GM19468 (cell line): ENCODE data around the gene GALNT18.

Source experiments
- ATAC-seq: cut with Tn5 transposase; IDR thresholded peaks from one replicate; pipeline ENCODE4 v1.9.1; 2021; ENCODE audit warnings: mild to moderate bottlenecking, moderate library complexity, moderate number of reproducible peaks; ENCODE audit not compliant: unreplicated experiment; ENCODE audit errors: extremely low read depth

Gene GALNT18

DNA sequence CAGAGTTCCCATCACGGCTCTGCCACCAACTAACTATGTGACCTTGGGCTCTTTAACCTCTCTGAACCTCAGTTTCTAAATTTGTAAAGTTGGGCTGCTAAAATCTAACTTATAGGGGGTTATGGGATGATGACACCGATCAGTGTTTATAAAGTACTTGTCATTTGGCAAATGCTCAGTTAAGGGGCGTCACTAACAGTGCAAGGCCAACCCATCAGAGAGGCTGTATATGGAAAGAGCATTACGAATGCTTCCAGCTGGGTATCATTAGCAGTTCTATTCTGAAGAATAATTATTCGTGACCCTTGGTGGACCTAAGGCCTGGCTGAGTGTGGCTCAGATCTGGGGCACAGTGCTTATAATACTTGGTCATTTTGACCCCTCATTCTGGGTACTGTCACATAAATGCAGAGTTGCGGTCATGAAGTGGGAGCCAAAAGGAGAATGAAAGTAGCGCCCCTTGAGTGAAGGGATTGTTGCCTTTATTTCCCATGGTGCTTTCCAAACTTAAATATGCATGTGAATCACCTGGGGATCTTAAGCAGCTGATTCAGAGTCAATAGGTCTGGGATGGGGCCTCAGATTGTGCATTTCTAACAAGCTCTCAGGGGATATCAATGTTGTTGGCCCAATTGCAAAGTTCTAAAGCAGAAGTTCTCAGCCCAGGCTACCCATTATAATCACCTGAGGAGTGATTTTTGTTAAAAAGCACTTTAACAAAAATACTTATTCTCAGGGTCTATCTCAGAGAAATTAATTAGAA lies 384.6 kb downstream of the GALNT18 start:
- no peak for ATAC-seq

DNA sequence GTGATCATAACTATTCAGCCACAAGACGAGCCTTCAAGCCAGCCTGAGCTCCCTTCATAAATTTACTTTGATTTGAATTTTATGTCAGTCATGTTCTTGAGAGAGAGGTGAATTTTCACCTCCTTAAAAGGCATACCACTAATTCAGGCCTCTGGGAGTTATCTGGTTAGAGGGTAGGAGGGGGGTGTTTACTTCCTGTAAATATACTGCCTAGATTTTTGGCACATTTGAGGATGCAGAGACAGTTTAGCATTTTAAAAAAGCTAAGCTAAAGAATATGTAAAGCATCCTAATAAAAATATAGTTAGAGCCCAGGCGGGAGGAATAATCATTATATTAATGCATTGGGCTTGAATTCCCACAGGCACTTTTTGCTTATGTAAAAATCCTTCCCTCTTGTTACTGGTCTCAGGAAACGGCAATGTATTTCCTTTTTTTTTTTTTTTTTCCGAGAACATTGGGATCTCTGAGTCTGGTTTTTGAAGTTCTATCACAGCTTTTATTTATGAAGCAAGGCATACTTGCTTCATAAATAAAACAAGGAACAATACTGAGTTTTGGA lies 385.2 kb downstream of the GALNT18 start:
- ATAC-seq, result no peak

DNA sequence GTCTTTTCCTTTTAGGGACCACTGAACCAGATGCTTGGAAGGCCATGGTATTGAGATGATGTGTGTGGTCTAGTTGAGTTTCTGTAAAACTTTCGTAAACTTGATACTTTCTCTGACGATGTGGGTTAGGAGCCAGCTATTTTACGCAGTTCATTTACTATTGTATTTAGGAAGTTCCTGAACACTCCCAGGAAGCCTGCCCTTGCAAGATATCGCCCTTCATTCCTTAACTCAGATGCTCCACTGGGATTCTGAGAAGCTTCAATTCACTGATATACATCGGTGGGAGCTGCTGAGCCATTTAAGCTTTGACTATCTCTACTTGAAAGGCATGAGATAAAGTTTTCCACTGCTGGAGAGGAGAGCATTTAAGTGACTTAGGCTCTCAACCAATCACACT lies 390.0 kb downstream of the GALNT18 start:
- ATAC-seq, result no peak

DNA sequence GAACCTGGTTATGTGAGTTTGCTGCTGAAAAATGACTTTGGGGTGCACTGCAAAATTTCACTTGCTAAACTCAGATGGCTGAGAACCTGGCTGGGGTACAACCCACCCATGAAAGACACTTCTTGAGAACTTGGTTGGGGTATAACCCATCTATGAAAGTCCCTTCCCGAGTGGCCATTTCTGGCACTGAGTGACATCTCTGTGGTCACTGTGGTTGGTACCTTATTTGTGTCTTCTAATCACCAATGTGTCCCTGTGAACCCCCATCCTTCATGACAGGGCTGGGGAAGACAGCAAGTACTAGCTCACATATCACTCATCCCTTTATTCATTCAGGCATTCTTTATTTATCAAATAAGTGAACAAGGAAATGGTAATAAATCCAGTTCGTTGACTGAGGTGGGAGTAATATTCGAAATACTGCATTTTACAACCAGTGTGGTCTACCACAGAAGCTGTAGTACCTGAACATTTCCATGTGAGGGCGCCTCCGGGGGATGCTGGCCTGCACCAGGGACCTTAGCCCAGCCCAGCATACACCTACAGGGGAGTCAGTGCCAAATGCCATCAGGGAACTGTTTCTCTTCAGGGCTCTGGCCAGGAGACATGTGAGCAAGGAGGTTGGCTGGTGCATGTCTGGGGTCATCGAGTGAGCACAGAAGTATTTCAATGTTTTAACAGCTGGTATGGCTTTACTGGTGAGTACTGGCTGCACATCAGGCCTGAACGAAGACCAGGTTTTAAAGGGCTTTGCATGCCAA lies 390.8 kb downstream of the GALNT18 start:
- ATAC-seq, result no peak

DNA sequence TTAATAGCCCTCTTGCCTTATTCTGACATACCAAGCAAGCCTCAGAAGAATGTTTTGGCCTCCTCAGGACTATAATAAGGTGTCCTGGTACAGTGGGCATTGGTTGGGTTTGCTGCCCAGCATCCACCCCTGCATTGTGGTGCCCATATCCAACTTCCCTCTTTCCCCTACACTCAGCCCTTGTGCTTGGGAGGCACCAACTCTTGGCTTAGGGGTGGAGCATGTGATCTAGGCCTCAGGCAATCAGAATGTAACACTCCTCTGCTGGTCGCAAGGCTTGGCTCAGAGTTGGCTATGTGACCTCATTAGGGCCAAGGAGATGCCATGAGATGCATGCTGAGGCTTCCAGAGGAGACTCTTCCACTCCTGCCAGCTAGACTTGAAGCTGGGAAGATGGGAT lies 391.7 kb downstream of the GALNT18 start:
- no peak for ATAC-seq

DNA sequence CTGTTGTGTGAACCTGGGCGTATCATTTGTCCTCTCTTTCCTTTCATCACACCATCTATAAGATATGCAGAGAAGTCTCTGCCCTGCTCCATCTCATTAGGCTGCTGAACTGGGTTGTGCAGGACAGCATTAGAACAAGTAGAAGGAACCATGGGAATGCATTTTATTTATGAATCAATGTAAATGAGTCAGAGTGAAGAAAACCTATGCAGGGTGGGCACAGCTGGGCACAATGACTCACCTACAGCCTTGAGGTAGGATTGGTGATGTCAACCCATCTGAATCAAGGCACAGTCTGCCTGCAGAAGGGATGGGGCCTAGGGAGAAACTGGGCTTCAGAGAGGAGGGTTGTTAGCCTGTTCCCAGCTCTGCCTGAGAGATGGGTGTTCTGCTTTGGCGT lies 392.2 kb downstream of the GALNT18 start:
- ATAC-seq, result no peak

DNA sequence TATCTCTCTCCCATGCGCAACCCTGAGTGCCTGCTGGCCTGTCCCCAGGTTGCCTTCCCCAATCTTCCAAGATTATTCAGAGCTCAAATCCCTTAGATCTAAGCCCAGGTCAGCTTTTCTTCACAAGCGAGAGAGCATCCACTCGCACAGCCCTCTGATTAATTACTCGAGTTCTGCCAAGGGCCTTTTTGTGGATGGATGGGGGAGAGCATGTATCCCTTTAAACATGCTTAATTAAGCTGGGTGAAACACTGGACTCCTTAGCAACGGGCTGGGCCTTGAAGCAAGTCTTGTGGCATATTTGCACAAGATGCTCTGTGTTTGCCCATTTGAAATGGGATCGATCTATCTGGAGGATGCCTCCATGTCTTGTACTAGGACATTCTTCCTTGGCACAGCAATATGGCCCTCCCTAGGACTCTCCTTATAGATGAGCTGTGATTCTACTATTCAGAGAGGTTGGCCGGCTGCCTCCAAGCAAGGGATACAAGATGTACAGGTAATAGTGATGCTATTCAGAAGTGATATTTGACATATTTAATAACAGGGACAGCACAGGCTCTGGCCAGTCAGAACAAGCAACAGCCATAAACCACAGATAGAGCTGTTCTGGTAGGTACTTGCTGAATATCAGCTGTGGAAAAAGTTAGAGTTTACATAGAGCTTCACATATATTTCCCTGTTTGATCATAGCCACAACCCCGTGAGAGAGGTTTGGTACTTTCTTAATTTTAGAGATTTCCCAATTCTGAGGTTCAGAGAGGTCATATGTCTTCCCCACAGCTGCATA lies 394.3 kb downstream of the GALNT18 start:
- ATAC-seq, result no peak
